Measurements from ENCODE around the gene GJA9. TPM values are rescaled to one million over a fixed set of nuclear protein-coding genes. Genes with fewer than 3 reads are reported as not detected.

Gene GJA9
- total and polyA plus RNA-seq, 2 of the 8 experiments (the other 6 are each of a cell fraction or from before 2014, with no cell fraction given) = not detected

- ChIA-PET POLR2A (ENCODE audit: partially characterized antibody) (interaction anchor here (0.7 to 1.8 kb wide), 5 partner anchors 19 to 461 kb away, joined by 3 to 5 read pairs (median 3); partner anchors contain the start of genes MYCBP and RRAGC), CTCF (ENCODE audit: partially characterized antibody) (interaction anchor here (0.8 to 1.8 kb wide), 9 partner anchors 8 to 200 kb away, joined by 3 to 10 read pairs (median 4); partner anchors contain the start of gene NDUFS5)
- Histone ChIP-seq H3K14ac (ENCODE audit: insufficient read length) (no peak overlapping the region), H4K5ac (ENCODE audit: insufficient read length, low read depth, low read length) (no peak overlapping the region), H3K18ac (ENCODE audit: extremely low read depth, low read length) (no peak overlapping the region), H3K79me1 (ENCODE audit: low read depth, low read length) (no peaks in the 10 kb centered on the region), H3K4me1 (replicated peaks in 1 of 4; ENCODE audit: control insufficient read depth in 3 of 4, insufficient read depth in 4 of 4, low read length in 3 of 4) (peaks cover 0 to 2% (median under 1%) of the 10 kb centered on the region in 4 experiments; a peak in 2 of 7 replicates), H3K56ac (replicated peaks; ENCODE audit: insufficient read length, low read depth, low read length) (no peak overlapping the region), H3K4me2 (ENCODE audit: insufficient read depth in 1 of 2, low read depth in 2 of 2, low read length in 2 of 2) (no peak overlapping the region), H3K23ac (ENCODE audit: insufficient read length) (no peak overlapping the region), H3K9me3 (ENCODE audit: insufficient read depth in 2 of 2, low read depth in 1 of 2, low read length in 1 of 2) (no peaks in the 10 kb centered on the region), H2BK5ac (ENCODE audit: low read depth, low read length) (no peak overlapping the region), H2BK15ac (ENCODE audit: low read length) (no peak overlapping the region), H4K91ac (replicated peaks; ENCODE audit: insufficient read length, low read length) (no peak overlapping the region), H3K79me2 (ENCODE audit: control insufficient read depth in 1 of 2, insufficient read depth in 2 of 2, low read length in 2 of 2) (no peaks in the 10 kb centered on the region), H2AFZ (ENCODE audit: low read length) (no peak overlapping the region), H3K27ac (ENCODE audit: low read depth, low read length) (no peak overlapping the region), H3K27me3 (replicated peaks in 1 of 4; ENCODE audit: control insufficient read depth in 3 of 4, extremely low read depth in 1 of 4, insufficient read depth in 3 of 4, low read length in 3 of 4) (no peaks in the 10 kb centered on the region; a peak in 1 of 7 replicates), H3K9ac (replicated peaks in 1 of 4; ENCODE audit: extremely low read depth in 1 of 4, low read depth in 3 of 4, low read length in 3 of 4) (no peak overlapping the region), H2BK20ac (ENCODE audit: low read length) (no peak overlapping the region), H2AK5ac (ENCODE audit: low read depth, low read length) (no peak overlapping the region), H4K8ac (ENCODE audit: extremely low read depth, insufficient read depth, low read length) (no peak overlapping the region), H3K23me2 (ENCODE audit: low read depth, low read length) (no peaks in the 10 kb centered on the region), H2BK120ac (replicated peaks; ENCODE audit: low read depth, low read length) (no peak overlapping the region), H4K20me1 (replicated peaks in 1 of 2; ENCODE audit: control insufficient read depth in 1 of 2, insufficient read depth in 2 of 2, low read length in 2 of 2) (no peaks in the 10 kb centered on the region), H2BK12ac (ENCODE audit: low read depth, low read length) (no peak overlapping the region), H3K36me3 (ENCODE audit: control insufficient read depth in 2 of 4, insufficient read depth in 4 of 4, low read length in 3 of 4) (no peaks in the 10 kb centered on the region), H3K4ac (replicated peaks; ENCODE audit: insufficient read length, low read depth, low read length) (no peak overlapping the region), H3K4me3 (ENCODE audit: extremely low read depth in 1 of 4, insufficient read depth in 2 of 4, low read depth in 3 of 4, low read length in 4 of 4) (no peak overlapping the region)
- DNase-seq (ENCODE audit: low read depth in 1 of 2, low spot score in 2 of 2) (peak; percentile 5 to 44), FAIRE-seq (peak; percentile 85)
- 79% methylated on average over 1 of the region's 1 CpG; no CpG with 5 or more reads in 1 of the 2 experiments for WGBS, 2 experiments (ENCODE audit: extremely low coverage in 1 of 2, insufficient coverage in 1 of 2, insufficient read length in 1 of 2, insufficient replicate concordance in 2 of 2, low coverage in 1 of 2, low lambda C conversion rate in 2 of 2, missing lambda C conversion rate in 1 of 2)
- TF ChIP-seq SIN3A (conservative IDR thresholded peaks at IDR 0.05 in 1 of 2, IDR thresholded peaks at IDR 0.05 in 1 of 2; ENCODE audit: low read depth in 1 of 2, low read length in 2 of 2) (peak in 1 of 2 experiments; percentile 89; a peak in 2 of 4 replicates), HDAC6 (IDR thresholded peaks at IDR 0.05; ENCODE audit: low read depth, low read length) (no peak), CHD2 (IDR thresholded peaks at IDR 0.05; ENCODE audit: low read length) (no peak), RAD21 (IDR thresholded peaks at IDR 0.05 in 1 of 2, conservative IDR thresholded peaks at IDR 0.05 in 1 of 2; ENCODE audit: low read depth in 2 of 2, low read length in 2 of 2) (peak; percentile 65 to 73), CTCF (IDR thresholded peaks at IDR 0.05; ENCODE audit: control extremely low read depth in 1 of 3, insufficient read depth in 1 of 3, low read depth in 1 of 3, low read length in 3 of 3) (peak; percentile 47 to 72 (median 49); a peak in 3 of 4 replicates)
Measured at GRCh38 chr1:38891753-38892152, 10.4 kb upstream of the GJA9 start.
